Brain microvascular endothelial cell (primary cell): Measurements from ENCODE around the gene CFAP46.

Experiments used
- DNase-seq: peaks from one replicate; pipeline ENCODE4 v3.0.0-alpha.2; 2020
- H3K27ac ChIP-seq: fragments of 250-450 bp; sonication (Bioruptor Pico); 2 replicates; pipeline ENCODE4 v1.5.1; 2020; ENCODE audit warnings: mild to moderate bottlenecking, moderate library complexity
- H3K27me3 ChIP-seq: fragments of 250-450 bp; sonication (Bioruptor Pico); replicated peaks from 2 replicates; pipeline ENCODE4 v1.5.1; 2020; ENCODE audit warnings: mild to moderate bottlenecking
- H3K36me3 ChIP-seq: fragments of 250-450 bp; sonication (Bioruptor Pico); replicated peaks from 2 replicates; pipeline ENCODE4 v1.5.1; 2020; ENCODE audit warnings: mild to moderate bottlenecking
- H3K4me3 ChIP-seq: 2 replicates; pipeline ENCODE4 v1.5.1; 2011; ENCODE audit warnings: low read depth, mild to moderate bottlenecking, control low read depth, low read length, moderate library complexity
- CTCF ChIP-seq: IDR thresholded peaks from 2 replicates; pipeline ENCODE4 v1.5.1; 2011; ENCODE audit warnings: low read depth, mild to moderate bottlenecking, moderate library complexity, low read length, control low read depth, inconsistent platforms; ENCODE audit errors: missing control alignments
- in situ Hi-C: cut with HindIII; loops from 2 replicates; pipeline ENCODE4 v1.10.0; 2017; ENCODE audit warnings: low sequenced_read_pairs, low pct_ligation_motif_present

Gene CFAP46

GRCh38 chr10:132875435-132875834 lies 66.9 kb downstream of the CFAP46 start:
- TF ChIP-seq CTCF = no peak
- H3K27me3 ChIP-seq = peaks cover 13% of the 10 kb centered on the region
- H3K27ac ChIP-seq = no peak overlapping the region
- no peaks in the 10 kb centered on the region for H3K36me3 ChIP-seq
- no peak overlapping the region for H3K4me3 ChIP-seq
- DNase-seq = no peak
- in situ Hi-C loops = no loop called here

- Histone ChIP-seq H3K27ac (no peak overlapping the region), H3K4me3 (no peak overlapping the region), H3K36me3 (no peaks in the 10 kb centered on the region), H3K27me3 (peaks cover 3% of the 10 kb centered on the region)
- DNase-seq = no peak
- in situ Hi-C loops = no loop called here
- TF ChIP-seq CTCF = no peak
These were observed 69.0 kb downstream of the CFAP46 start for GRCh38 chr10:132873395-132873794.

GRCh38 chr10:132872658-132873057 lies 69.7 kb downstream of the CFAP46 start:
- no peak for DNase-seq
- H3K4me3 ChIP-seq = no peak overlapping the region
- in situ Hi-C loops = no loop called here
- no peaks in the 10 kb centered on the region for H3K36me3 ChIP-seq
- H3K27me3 ChIP-seq = no peaks in the 10 kb centered on the region
- no peak overlapping the region for H3K27ac ChIP-seq
- no peak for TF ChIP-seq CTCF

- no peak for TF ChIP-seq CTCF
These were observed 71.9 kb downstream of the CFAP46 start for GRCh38 chr10:132870426-132870825.

GRCh38 chr10:132869621-132870020 lies 72.7 kb downstream of the CFAP46 start:
- DNase-seq = no peak
- in situ Hi-C loops = no loop called here
- no peak for TF ChIP-seq CTCF
- no peak overlapping the region for H3K4me3 ChIP-seq
- H3K27me3 ChIP-seq = no peaks in the 10 kb centered on the region
- no peaks in the 10 kb centered on the region for H3K36me3 ChIP-seq
- no peak overlapping the region for H3K27ac ChIP-seq

More at GRCh38 chr10:132870426-132870825, 71.9 kb downstream of the CFAP46 start:
- no peaks in the 10 kb centered on the region for H3K27me3 ChIP-seq
- in situ Hi-C loops = no loop called here
- H3K36me3 ChIP-seq = no peaks in the 10 kb centered on the region
- no peak overlapping the region for H3K27ac ChIP-seq
- no peak overlapping the region for H3K4me3 ChIP-seq
- no peak for DNase-seq

GRCh38 chr10:132868995-132869394 lies 73.4 kb downstream of the CFAP46 start:
- Histone ChIP-seq H3K4me3 (no peak overlapping the region), H3K27me3 (no peaks in the 10 kb centered on the region), H3K27ac (no peak overlapping the region), H3K36me3 (no peaks in the 10 kb centered on the region)
- TF ChIP-seq CTCF = no peak
- in situ Hi-C loops = no loop called here
- DNase-seq = no peak
